Suprapubic skin (tissue), 4 donors: ENCODE results near the gene FGD5. TPM values are rescaled to one million over a fixed set of nuclear protein-coding genes. Genes with fewer than 3 reads are reported as not detected.

Experiments used
- DNase-seq, 2 donors: peaks; one replicate each; pipeline ENCODE4 v3.0.0-alpha.2; 2019; ENCODE audit warnings: low spot score in 2 of 2
- H3K27ac ChIP-seq: fragments of 200-600 bp; sonication (generic); one replicate; pipeline ENCODE4 v1.5.1; 2019
- H3K27me3 ChIP-seq: fragments of 200-600 bp; sonication (generic); one replicate; pipeline ENCODE4 v1.5.1; 2019
- H3K36me3 ChIP-seq: fragments of 200-600 bp; sonication (generic); one replicate; pipeline ENCODE4 v1.5.1; 2019
- H3K4me1 ChIP-seq: fragments of 200-600 bp; sonication (generic); one replicate; pipeline ENCODE4 v1.5.1; 2019
- H3K4me3 ChIP-seq: fragments of 200-600 bp; sonication (generic); one replicate; pipeline ENCODE4 v1.5.1; 2019; ENCODE audit warnings: mild to moderate bottlenecking
- H3K9me3 ChIP-seq: fragments of 200-600 bp; sonication (generic); one replicate; pipeline ENCODE4 v1.5.1; 2019
- EP300 ChIP-seq: sonication (generic); formaldehyde crosslinking; IDR thresholded peaks from one replicate; pipeline ENCODE4 v1.6.1; 2017; ENCODE audit warnings: antibody characterized with exemption
- POLR2A ChIP-seq, 2 donors: fragments of 450-650 bp; IDR thresholded peaks; one replicate each; pipeline ENCODE4 v1.6.1; 2017; ENCODE audit warnings: antibody characterized with exemption in 2 of 2, mild to moderate bottlenecking in 2 of 2, moderate library complexity in 2 of 2
- POLR2AphosphoS5 ChIP-seq, 3 donors: sonication (generic); formaldehyde crosslinking; IDR thresholded peaks; one replicate each; pipeline ENCODE4 v1.6.1; 2017; ENCODE audit warnings: antibody characterized with exemption in 3 of 3
- WGBS: methylation state at CpG from one replicate; pipeline ENCODE4 v1.1.5; 2018; 5-methylcytosine and 5-hydroxymethylcytosine counted together
- total RNA-seq, 4 donors: library from RNA; depleted of rRNA; stranded (reverse); fragments of >200 nt; gene quantifications; one replicate each; pipeline ENCODE4 v1.1.0, GENCODE V29; 2016
- TF ChIP-seq, protein P1 (sequence below), 2 donors: fragments of 200-600 bp in 1 of 2; fragments of 450-650 bp in 1 of 2; sonication (generic) in 1 of 2; IDR thresholded peaks; one replicate each; pipeline ENCODE4 v1.5.1; 2016 to 2019; ENCODE audit warnings: antibody characterized with exemption in 2 of 2, mild to moderate bottlenecking in 1 of 2, moderate library complexity in 1 of 2

Gene FGD5
- total RNA-seq, 4 donors from 2014 or later = 2.8 to 15.5 (median 7.1) TPM

DNA sequence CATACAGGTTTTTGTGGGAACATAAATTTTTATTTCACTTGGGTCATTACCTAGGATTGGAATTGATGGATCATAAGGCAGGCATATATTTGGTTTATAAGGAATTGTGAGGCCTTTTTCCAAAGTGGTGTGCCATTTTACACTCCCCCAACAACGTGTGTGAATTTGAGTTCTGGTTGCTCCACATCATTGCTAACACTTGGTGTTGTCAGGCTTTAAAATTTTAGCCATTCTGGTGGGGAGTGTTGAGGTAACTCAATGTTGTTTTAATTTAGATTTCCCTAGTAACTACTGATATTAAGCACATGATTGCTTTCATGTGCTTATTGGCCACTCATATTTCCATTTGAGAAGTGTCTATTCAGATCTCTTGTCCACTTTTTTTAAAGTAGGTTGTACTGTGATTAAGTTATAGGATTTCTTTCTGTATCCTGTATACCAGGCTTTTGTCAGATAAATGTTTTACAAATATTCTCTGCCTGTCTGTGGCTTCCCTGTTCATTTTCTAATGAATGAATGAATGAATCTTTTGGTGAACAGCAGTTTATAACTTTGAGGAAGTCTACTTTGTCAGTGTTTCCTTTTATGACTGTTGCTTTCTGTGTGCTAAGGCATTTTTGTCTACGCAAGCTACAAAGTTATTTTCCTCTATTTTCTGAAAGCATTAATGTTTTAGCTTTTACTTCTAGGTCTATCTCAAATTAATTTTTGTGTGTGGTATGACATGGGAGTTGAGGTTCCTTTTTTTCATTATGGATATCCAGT, 110.7 kb downstream of the FGD5 start:
- H3K27me3 ChIP-seq = no peaks in the 10 kb centered on the region
- H3K27ac ChIP-seq = no peak overlapping the region
- WGBS = 79% methylated on average over 2 of the region's 2 CpGs
- H3K9me3 ChIP-seq = no peaks in the 10 kb centered on the region
- no peaks in the 10 kb centered on the region for H3K4me1 ChIP-seq
- H3K36me3 ChIP-seq = peaks cover 5% of the 10 kb centered on the region
- DNase-seq = no peak
- no peak overlapping the region for H3K4me3 ChIP-seq
- TF ChIP-seq POLR2AphosphoS5 (IDR thresholded peaks at IDR 0.05) = no peak
- no peak for TF ChIP-seq POLR2A (IDR thresholded peaks at IDR 0.05)
- TF ChIP-seq, protein P1, sequence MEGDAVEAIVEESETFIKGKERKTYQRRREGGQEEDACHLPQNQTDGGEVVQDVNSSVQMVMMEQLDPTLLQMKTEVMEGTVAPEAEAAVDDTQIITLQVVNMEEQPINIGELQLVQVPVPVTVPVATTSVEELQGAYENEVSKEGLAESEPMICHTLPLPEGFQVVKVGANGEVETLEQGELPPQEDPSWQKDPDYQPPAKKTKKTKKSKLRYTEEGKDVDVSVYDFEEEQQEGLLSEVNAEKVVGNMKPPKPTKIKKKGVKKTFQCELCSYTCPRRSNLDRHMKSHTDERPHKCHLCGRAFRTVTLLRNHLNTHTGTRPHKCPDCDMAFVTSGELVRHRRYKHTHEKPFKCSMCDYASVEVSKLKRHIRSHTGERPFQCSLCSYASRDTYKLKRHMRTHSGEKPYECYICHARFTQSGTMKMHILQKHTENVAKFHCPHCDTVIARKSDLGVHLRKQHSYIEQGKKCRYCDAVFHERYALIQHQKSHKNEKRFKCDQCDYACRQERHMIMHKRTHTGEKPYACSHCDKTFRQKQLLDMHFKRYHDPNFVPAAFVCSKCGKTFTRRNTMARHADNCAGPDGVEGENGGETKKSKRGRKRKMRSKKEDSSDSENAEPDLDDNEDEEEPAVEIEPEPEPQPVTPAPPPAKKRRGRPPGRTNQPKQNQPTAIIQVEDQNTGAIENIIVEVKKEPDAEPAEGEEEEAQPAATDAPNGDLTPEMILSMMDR (IDR thresholded peaks at IDR 0.05) = no peak
- TF ChIP-seq EP300 = no peak

DNA sequence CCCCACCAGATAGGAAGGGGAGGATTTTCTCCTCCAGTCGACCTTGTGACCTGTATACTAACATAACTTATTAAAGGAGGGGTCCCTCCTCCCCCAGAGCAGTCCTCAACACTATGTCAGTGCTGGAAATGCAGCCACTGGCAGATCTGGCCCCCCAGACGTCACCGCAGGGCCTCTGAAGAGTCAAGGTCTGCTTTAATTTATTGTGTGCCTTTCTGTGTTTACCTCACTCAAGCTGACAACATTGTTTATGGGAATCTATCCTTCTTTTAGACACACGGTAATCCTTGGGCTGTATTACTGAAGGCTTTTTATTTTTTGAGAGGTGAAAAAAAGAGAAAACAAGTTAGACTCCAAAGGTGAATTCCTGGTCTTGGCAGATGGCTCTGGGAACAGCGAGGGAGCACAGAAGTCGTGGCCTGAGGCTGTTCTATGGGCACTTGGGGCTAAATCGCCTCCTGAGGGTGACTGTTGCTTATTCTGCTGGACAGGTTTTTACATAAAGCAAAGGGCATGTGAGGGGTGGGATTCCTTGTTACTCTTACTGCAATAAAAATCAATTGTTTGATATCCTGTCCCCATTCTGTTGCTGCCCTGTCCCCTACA, 115.2 kb downstream of the FGD5 start:
- no peaks in the 10 kb centered on the region for H3K4me1 ChIP-seq
- H3K36me3 ChIP-seq = peaks cover 4% of the 10 kb centered on the region
- no peak for TF ChIP-seq EP300
- TF ChIP-seq POLR2A (IDR thresholded peaks at IDR 0.05) = no peak
- TF ChIP-seq, protein P1 (IDR thresholded peaks at IDR 0.05) = no peak
- 69% methylated on average over 7 of the region's 7 CpGs for WGBS
- no peak overlapping the region for H3K27ac ChIP-seq
- no peak for DNase-seq
- H3K4me3 ChIP-seq = no peak overlapping the region
- H3K9me3 ChIP-seq = no peaks in the 10 kb centered on the region
- H3K27me3 ChIP-seq = no peaks in the 10 kb centered on the region

DNA sequence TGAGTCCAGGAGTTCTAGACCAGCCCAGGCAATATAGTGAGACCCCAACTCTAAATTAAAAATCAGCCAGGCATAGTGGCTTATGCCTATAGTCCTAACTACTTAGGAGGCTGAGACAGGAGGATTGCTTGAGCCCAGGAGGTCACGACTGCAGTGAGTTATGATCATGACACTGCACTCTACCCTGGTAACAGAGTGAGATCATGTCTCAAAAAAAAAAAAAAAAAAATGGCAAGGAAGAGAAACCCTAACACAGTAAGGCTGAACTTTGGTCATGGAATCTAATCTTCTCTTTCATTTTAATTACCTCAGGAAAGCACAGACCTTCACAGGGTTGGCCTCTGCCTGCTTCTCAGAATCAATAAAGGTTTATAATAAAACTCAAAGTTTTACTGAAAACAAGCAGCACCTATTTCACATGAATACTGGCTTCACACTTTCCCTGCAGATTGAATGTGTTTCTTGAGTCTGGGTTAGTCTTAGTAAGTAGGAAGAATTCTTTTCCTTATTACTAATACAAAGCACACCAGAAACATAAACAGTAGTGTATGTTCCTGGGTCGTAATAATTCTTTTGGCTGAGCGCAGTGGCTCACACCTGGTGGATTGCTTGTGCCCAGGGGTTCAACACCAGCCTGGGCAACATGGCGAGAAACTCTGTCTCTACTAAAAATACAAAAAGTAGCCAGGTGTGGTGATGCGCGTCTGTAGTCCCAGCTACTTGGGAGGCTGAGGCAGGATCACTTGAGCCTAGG, 117.0 kb downstream of the FGD5 start:
- no peaks in the 10 kb centered on the region for H3K4me1 ChIP-seq
- H3K4me3 ChIP-seq = no peak overlapping the region
- no peak for DNase-seq
- TF ChIP-seq POLR2A (IDR thresholded peaks at IDR 0.05) (no peak), EP300 (no peak), POLR2AphosphoS5 (IDR thresholded peaks at IDR 0.05) (no peak)
- TF ChIP-seq, protein P1 (IDR thresholded peaks at IDR 0.05) = no peak
- WGBS = 90% methylated on average over 6 of the region's 6 CpGs
- peaks cover 4% of the 10 kb centered on the region for H3K36me3 ChIP-seq
- H3K27ac ChIP-seq = no peak overlapping the region
- H3K27me3 ChIP-seq = no peaks in the 10 kb centered on the region
- no peaks in the 10 kb centered on the region for H3K9me3 ChIP-seq

DNA sequence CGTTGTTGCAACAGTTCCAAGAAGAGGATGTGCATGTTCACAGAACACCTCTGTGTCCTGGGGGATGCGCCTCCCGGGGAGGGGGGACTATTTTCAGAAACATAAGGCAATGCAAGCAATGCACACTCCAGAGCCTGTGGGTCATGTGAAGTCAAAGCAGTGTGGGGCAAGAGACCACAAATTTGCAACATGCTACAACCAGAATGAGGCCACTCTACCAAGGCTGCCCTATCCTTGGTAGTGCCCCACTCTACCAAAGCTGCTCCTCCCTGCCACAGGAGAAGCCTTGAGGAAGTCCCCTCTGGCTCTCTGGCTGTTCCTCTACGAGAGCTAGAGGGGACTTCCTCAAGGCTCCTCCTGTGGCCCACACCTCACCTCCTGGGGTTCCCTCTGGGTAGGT, 120.2 kb downstream of the FGD5 start:
- Histone ChIP-seq H3K27ac (no peak overlapping the region), H3K36me3 (peaks cover 14% of the 10 kb centered on the region), H3K9me3 (no peaks in the 10 kb centered on the region), H3K4me3 (no peak overlapping the region), H3K27me3 (no peaks in the 10 kb centered on the region), H3K4me1 (no peaks in the 10 kb centered on the region)
- no peak for DNase-seq
- TF ChIP-seq POLR2A (IDR thresholded peaks at IDR 0.05) (no peak), POLR2AphosphoS5 (IDR thresholded peaks at IDR 0.05) (no peak), EP300 (no peak)
- TF ChIP-seq, protein P1 (IDR thresholded peaks at IDR 0.05) = no peak
- 87% methylated on average over 4 of the region's 4 CpGs for WGBS

DNA sequence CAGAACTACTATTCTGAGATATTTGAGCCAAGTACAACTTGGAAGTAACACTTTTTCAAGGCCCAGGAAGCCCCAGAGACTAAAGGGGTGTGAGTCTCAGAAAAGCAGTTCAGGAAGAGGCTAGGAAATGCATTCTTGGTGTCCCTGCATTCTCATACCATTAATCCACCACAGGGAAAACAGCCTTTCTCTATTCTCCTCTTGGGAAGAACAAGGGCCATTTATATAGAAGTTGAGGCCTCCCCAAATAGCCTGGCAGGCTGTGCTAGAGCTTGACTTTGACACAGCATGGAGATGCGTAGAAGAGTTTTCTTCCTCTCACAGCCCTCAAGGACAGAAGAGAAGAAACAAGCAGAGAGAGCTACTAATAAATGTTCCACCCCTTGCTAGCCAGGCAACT, 123.1 kb downstream of the FGD5 start:
- Histone ChIP-seq H3K4me1 (peaks cover 21% of the 10 kb centered on the region), H3K27me3 (no peaks in the 10 kb centered on the region), H3K36me3 (peaks cover 25% of the 10 kb centered on the region), H3K9me3 (no peaks in the 10 kb centered on the region), H3K4me3 (no peak overlapping the region), H3K27ac (no peak overlapping the region)
- no peak for DNase-seq
- TF ChIP-seq POLR2A (IDR thresholded peaks at IDR 0.05) (no peak), EP300 (no peak), POLR2AphosphoS5 (IDR thresholded peaks at IDR 0.05) (no peak)
- TF ChIP-seq, protein P1 (IDR thresholded peaks at IDR 0.05) = no peak
- WGBS = 92% methylated on average over 1 of the region's 1 CpG
